NB4 (cell line): ENCODE data around the gene FAM227B.

Experiments used
- POLR2A ChIP-seq: IDR thresholded peaks from 2 replicates; pipeline ENCODE4 v1.6.1; 2011; ENCODE audit warnings: mild to moderate bottlenecking; ENCODE audit not compliant: insufficient read length; ENCODE audit errors: extremely low read depth
- TF ChIP-seq, protein P1 (sequence below): IDR thresholded peaks from one replicate; pipeline ENCODE4 v1.5.1; 2012; ENCODE audit warnings: low read depth, low read length
- TF ChIP-seq, protein P2 (sequence below): IDR thresholded peaks from 2 replicates; pipeline ENCODE4 v1.6.1; 2011; ENCODE audit warnings: low read depth, low read length

DNA sequence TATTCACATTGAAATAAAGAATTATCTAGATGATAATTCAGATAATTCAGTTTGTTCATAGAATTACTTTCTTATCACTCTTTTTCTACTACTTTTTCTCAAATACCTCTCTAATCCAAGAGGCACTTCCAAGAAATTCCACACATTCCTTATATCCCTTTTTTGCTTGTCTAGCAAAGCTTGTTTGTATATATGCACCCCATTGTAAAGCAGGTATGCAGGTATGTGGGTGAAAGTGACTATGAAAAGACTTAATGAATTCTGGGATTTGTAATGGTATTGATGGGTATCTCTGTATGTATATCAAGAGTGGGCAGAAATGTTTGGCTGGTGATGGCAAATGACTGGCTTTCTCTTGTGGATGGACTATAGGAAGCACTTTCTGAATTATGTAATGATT, 291.7 kb downstream of the FAM227B start:
- TF ChIP-seq, protein P1, sequence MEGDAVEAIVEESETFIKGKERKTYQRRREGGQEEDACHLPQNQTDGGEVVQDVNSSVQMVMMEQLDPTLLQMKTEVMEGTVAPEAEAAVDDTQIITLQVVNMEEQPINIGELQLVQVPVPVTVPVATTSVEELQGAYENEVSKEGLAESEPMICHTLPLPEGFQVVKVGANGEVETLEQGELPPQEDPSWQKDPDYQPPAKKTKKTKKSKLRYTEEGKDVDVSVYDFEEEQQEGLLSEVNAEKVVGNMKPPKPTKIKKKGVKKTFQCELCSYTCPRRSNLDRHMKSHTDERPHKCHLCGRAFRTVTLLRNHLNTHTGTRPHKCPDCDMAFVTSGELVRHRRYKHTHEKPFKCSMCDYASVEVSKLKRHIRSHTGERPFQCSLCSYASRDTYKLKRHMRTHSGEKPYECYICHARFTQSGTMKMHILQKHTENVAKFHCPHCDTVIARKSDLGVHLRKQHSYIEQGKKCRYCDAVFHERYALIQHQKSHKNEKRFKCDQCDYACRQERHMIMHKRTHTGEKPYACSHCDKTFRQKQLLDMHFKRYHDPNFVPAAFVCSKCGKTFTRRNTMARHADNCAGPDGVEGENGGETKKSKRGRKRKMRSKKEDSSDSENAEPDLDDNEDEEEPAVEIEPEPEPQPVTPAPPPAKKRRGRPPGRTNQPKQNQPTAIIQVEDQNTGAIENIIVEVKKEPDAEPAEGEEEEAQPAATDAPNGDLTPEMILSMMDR: no peak
- no peak for TF ChIP-seq POLR2A
- TF ChIP-seq, protein P2, sequence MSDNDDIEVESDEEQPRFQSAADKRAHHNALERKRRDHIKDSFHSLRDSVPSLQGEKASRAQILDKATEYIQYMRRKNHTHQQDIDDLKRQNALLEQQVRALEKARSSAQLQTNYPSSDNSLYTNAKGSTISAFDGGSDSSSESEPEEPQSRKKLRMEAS: no peak
